PC-3 (cell line): ENCODE results near the gene CARTPT. TPM values are rescaled to one million over a fixed set of nuclear protein-coding genes. Genes with fewer than 3 reads are reported as not detected.

Experiments
- ATAC-seq: fragments of 200-7000 bp; cut with Tn5 transposase; 2 replicates; pipeline ENCODE4 v1.9.1; 2020; ENCODE audit warnings: mild to moderate bottlenecking, moderate library complexity
- BruUV-seq: library from RNA; stranded (reverse); fragments of 400-500 nt; replicated peaks from 2 replicates; lab custom pipeline; 2021; lab: Mats Ljungman, UMichigan
- CTCF ChIA-PET: fragments of 300-600 bp; sonication (Branson Sonifier 250); formaldehyde crosslinking; loops from one replicate; lab custom pipeline; 2022; ENCODE audit warnings: antibody characterized with exemption; lab: Charles Lee
- POLR2A ChIA-PET: fragments of 300-600 bp; sonication (Branson Sonifier 250); formaldehyde crosslinking; loops from one replicate; lab custom pipeline; 2022; ENCODE audit warnings: antibody characterized with exemption; ENCODE audit not compliant: unreplicated experiment; lab: Charles Lee
- DNase-seq: peaks from one replicate; pipeline ENCODE4 v3.0.0-alpha.2; 2015
- H2AFZ ChIP-seq: fragments of 300-600 bp; sonication (generic); 2 replicates; pipeline ENCODE4 v1.6.0; 2016; ENCODE audit warnings: antibody characterized with exemption, low read length
- H3F3A ChIP-seq: fragments of 300-600 bp; sonication (generic); one replicate; pipeline ENCODE4 v1.6.0; 2017; ENCODE audit warnings: antibody characterized with exemption, low read length, control low read depth, mild to moderate bottlenecking; ENCODE audit not compliant: unreplicated experiment
- H3K27ac ChIP-seq: fragments of 300-600 bp; sonication (generic); 2 replicates; pipeline ENCODE4 v1.5.1; 2016; ENCODE audit warnings: mild to moderate bottlenecking, low read length
- H3K27me3 ChIP-seq: fragments of 300-600 bp; sonication (generic); 2 replicates; pipeline ENCODE4 v1.6.1; 2016; ENCODE audit warnings: low read length, mixed read lengths
- H3K36me3 ChIP-seq: fragments of 300-600 bp; sonication (generic); 2 replicates; pipeline ENCODE4 v1.6.1; 2016; ENCODE audit warnings: low read depth, mixed run types, low read length, mixed read lengths
- H3K4me1 ChIP-seq: fragments of 300-600 bp; sonication (generic); 2 replicates; pipeline ENCODE4 v1.5.1; 2016; ENCODE audit warnings: low read length; ENCODE audit not compliant: insufficient read depth
- H3K4me2 ChIP-seq: fragments of 300-600 bp; sonication (generic); 2 replicates; pipeline ENCODE4 v1.6.0; 2016; ENCODE audit warnings: low read length
- H3K4me3 ChIP-seq: fragments of 300-600 bp; sonication (generic); 2 replicates; pipeline ENCODE4 v1.5.1; 2016; ENCODE audit warnings: mild to moderate bottlenecking, low read length, mixed read lengths
- H3K79me2 ChIP-seq: fragments of 300-600 bp; sonication (generic); 2 replicates; pipeline ENCODE4 v1.6.1; 2017; ENCODE audit warnings: low read length, mixed read lengths
- H3K9ac ChIP-seq: fragments of 300-600 bp; sonication (generic); 2 replicates; pipeline ENCODE4 v1.6.0; 2016; ENCODE audit warnings: mild to moderate bottlenecking, low read length
- H3K9me2 ChIP-seq: fragments of 300-600 bp; sonication (generic); replicated peaks from 2 replicates; pipeline ENCODE4 v1.6.1; 2016; ENCODE audit warnings: mixed run types, low read length, mixed read lengths
- H3K9me3 ChIP-seq: fragments of 300-600 bp; sonication (generic); 2 replicates; pipeline ENCODE4 v1.6.1; 2016; ENCODE audit warnings: low read length, mixed read lengths
- H4K20me1 ChIP-seq: fragments of 300-600 bp; sonication (generic); 2 replicates; pipeline ENCODE4 v1.6.1; 2016; ENCODE audit warnings: low read length, mixed read lengths
- EZH2 ChIP-seq: fragments of 300-600 bp; sonication (generic); IDR thresholded peaks from one replicate; pipeline ENCODE4 v1.6.1; 2017; ENCODE audit warnings: antibody characterized with exemption, mild to moderate bottlenecking, low read length; ENCODE audit not compliant: unreplicated experiment
- EZH2phosphoT487 ChIP-seq: fragments of 300-600 bp; sonication (generic); IDR thresholded peaks from 2 replicates; pipeline ENCODE4 v1.6.1; 2018; ENCODE audit warnings: mild to moderate bottlenecking, antibody characterized with exemption, low read length, borderline replicate concordance
- intact Hi-C: fragments of 100-400 bp; cut with micrococcal nuclease; formaldehyde crosslinking; loops from 2 replicates; pipeline ENCODE4 v1.9.0; 2023
- total RNA-seq: library from RNA; depleted of rRNA; stranded (reverse); fragments of >200 nt; gene quantifications from 2 replicates; pipeline ENCODE4 v1.2.3, GENCODE V29; 2014
- TF ChIP-seq, protein P1 (sequence below): fragments of 300-600 bp; sonication (generic); conservative IDR thresholded peaks from 2 replicates; pipeline ENCODE4 v1.5.1; 2017; ENCODE audit warnings: antibody characterized with exemption, low read depth, mild to moderate bottlenecking, low read length

Gene CARTPT
- total RNA-seq, 1 experiment from 2014 or later: not detected

DNA sequence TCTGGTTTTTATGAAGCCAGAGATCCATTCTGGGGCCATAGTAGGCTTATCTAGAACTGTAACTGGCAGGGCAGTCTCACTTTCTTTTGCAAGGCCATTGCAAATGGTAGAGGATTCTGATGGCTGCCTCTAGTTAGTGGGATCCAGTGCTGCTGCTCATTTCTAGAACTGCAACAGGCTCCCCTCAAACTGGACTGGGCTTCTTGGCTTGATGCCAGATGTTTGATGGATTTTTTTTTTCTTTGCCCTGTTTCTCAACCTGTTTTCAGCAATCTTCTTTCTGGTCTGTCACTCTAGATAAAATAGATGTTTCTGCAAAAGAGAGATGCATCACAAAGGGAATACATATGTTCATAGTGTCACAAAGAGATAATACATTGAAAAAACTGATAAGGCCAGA is 11.9 kb downstream of the CARTPT start:
- Histone ChIP-seq H3K36me3 (no peaks in the 10 kb centered on the region), H3K27me3 (peaks cover 26% of the 10 kb centered on the region), H3F3A (no peaks in the 10 kb centered on the region), H3K4me1 (no peaks in the 10 kb centered on the region), H3K9me2 (no peaks in the 10 kb centered on the region), H4K20me1 (no peaks in the 10 kb centered on the region), H3K27ac (no peak overlapping the region), H2AFZ (no peak overlapping the region), H3K79me2 (no peaks in the 10 kb centered on the region), H3K9ac (no peak overlapping the region), H3K4me2 (no peak overlapping the region), H3K9me3 (no peaks in the 10 kb centered on the region), H3K4me3 (no peak overlapping the region)
- no TSS peak for BruUV-seq
- ChIA-PET CTCF (no interaction called here), POLR2A (no interaction called here)
- ATAC-seq (no peak), DNase-seq (no peak)
- intact Hi-C loops: no loop called here
- no peak for TF ChIP-seq EZH2

DNA sequence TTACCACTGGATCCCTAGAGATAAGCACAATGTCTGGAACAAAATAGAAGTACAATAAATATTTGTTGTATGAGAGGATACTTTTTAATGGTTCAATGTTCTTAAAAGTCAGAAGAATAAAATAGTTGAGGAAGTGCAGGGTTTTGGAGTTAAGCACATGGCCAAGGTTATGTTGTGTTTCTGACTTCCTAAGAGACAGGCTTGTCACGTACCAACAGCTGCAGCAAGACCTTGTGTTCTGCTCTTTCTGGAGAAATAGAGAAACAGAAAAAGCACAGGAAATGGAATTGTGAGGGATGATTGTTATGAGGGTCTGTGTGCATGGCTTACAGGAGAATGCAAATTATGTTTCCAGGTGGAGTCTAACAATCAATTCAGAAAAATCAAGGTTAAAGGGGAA is 12.9 kb downstream of the CARTPT start:
- no peaks in the 10 kb centered on the region for H4K20me1 ChIP-seq
- no peak overlapping the region for H3K4me2 ChIP-seq
- no peaks in the 10 kb centered on the region for H3F3A ChIP-seq
- ATAC-seq: no peak
- intact Hi-C loops: no loop called here
- H3K27me3 ChIP-seq: peaks cover 20% of the 10 kb centered on the region
- TF ChIP-seq EZH2: no peak
- TF ChIP-seq, protein P1, sequence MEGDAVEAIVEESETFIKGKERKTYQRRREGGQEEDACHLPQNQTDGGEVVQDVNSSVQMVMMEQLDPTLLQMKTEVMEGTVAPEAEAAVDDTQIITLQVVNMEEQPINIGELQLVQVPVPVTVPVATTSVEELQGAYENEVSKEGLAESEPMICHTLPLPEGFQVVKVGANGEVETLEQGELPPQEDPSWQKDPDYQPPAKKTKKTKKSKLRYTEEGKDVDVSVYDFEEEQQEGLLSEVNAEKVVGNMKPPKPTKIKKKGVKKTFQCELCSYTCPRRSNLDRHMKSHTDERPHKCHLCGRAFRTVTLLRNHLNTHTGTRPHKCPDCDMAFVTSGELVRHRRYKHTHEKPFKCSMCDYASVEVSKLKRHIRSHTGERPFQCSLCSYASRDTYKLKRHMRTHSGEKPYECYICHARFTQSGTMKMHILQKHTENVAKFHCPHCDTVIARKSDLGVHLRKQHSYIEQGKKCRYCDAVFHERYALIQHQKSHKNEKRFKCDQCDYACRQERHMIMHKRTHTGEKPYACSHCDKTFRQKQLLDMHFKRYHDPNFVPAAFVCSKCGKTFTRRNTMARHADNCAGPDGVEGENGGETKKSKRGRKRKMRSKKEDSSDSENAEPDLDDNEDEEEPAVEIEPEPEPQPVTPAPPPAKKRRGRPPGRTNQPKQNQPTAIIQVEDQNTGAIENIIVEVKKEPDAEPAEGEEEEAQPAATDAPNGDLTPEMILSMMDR: no peak
- no peak for TF ChIP-seq EZH2phosphoT487
- no peak overlapping the region for H3K4me3 ChIP-seq
- no peaks in the 10 kb centered on the region for H3K36me3 ChIP-seq
- POLR2A ChIA-PET: no interaction called here
- H3K4me1 ChIP-seq: no peaks in the 10 kb centered on the region
- no TSS peak for BruUV-seq
- no peak overlapping the region for H3K27ac ChIP-seq
- H3K9ac ChIP-seq: no peak overlapping the region
- CTCF ChIA-PET: no interaction called here
- no peak overlapping the region for H2AFZ ChIP-seq
- no peaks in the 10 kb centered on the region for H3K9me3 ChIP-seq
- no peak for DNase-seq
- H3K9me2 ChIP-seq: no peaks in the 10 kb centered on the region
- H3K79me2 ChIP-seq: no peaks in the 10 kb centered on the region

DNA sequence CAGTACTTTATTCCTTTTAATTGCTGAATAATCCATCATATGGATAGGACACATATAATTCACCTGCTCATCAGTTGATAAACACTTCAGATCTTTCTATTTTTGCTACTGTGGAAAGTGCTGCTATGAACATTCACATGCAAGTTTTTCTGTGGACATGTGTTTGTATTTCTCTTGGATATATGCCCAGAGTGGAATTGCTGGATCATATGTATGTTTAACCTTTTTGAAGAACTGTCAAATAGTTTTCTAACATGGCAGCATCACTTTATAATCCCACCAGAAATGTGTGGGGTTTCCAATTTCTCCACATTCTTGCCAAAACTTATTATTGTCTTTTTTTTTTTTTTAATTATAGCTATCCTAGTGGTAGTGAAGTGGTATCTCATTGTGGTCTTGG is 15.1 kb downstream of the CARTPT start:
- ATAC-seq: no peak
- Histone ChIP-seq H3F3A (no peaks in the 10 kb centered on the region), H3K27me3 (0 out of 2 replicates have a peak, but pooled peaks cover 5% of the 10 kb centered on the region), H3K9me3 (no peaks in the 10 kb centered on the region), H4K20me1 (no peaks in the 10 kb centered on the region), H3K27ac (no peak overlapping the region), H3K4me1 (no peaks in the 10 kb centered on the region), H3K9ac (no peak overlapping the region), H3K4me3 (no peak overlapping the region), H3K4me2 (no peak overlapping the region), H2AFZ (no peak overlapping the region), H3K9me2 (no peaks in the 10 kb centered on the region), H3K36me3 (no peaks in the 10 kb centered on the region), H3K79me2 (no peaks in the 10 kb centered on the region)
- POLR2A ChIA-PET: no interaction called here
- CTCF ChIA-PET: no interaction called here
- no peak for TF ChIP-seq EZH2
- DNase-seq: no peak
- intact Hi-C loops: no loop called here
- no TSS peak for BruUV-seq

DNA sequence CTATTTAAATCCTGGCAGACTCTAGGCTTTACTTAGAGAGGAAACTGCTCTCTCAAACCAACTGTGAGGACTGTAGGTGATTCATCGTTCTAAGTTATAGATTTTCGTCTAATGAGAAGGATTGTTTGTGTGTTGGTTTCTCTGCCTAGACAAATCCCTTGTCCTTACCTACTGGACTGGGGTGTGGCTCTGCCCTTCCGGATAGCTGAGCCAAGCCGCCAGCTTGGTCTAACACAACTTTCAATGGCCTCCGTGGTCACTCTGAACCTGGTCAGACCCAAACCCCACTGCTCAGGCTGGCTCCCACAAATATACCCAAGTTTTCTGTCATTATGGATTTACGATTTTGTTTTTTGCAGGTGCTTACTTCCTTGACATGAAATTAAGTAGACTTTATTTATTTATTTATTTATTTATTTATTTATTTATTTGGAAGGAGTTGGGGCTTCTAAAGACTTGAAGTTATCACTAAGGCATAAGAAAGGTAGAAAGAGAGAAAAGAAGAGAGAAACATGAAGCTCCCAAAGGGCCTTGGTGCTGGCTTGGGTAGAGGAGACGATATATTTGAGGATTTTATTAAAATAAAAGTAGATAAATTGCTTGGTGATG is 19.0 kb downstream of the CARTPT start:
- Histone ChIP-seq H3K79me2 (no peaks in the 10 kb centered on the region), H3K36me3 (no peaks in the 10 kb centered on the region), H2AFZ (no peak overlapping the region), H3K4me2 (no peak overlapping the region), H4K20me1 (no peaks in the 10 kb centered on the region), H3K4me3 (no peak overlapping the region), H3K9me3 (no peaks in the 10 kb centered on the region), H3K27me3 (0 out of 2 replicates have a peak, but pooled peaks cover 3% of the 10 kb centered on the region), H3K9ac (no peak overlapping the region), H3K27ac (no peak overlapping the region), H3F3A (no peaks in the 10 kb centered on the region), H3K4me1 (no peaks in the 10 kb centered on the region), H3K9me2 (no peaks in the 10 kb centered on the region)
- CTCF ChIA-PET: no interaction called here
- no peak for DNase-seq
- intact Hi-C loops: no loop called here
- BruUV-seq: no TSS peak
- no peak for ATAC-seq
- TF ChIP-seq EZH2: no peak
- TF ChIP-seq, protein P1: no peak
- no peak for TF ChIP-seq EZH2phosphoT487
- POLR2A ChIA-PET: no interaction called here
